PC-3 (cell line): ENCODE measurements around the gene RMDN2. TPM values are rescaled to one million over a fixed set of nuclear protein-coding genes. Genes with fewer than 3 reads are reported as not detected.

Experiments
- ATAC-seq: fragments of 200-7000 bp; cut with Tn5 transposase; 2 replicates; pipeline ENCODE4 v1.9.1; 2020; ENCODE audit warnings: mild to moderate bottlenecking, moderate library complexity
- BruUV-seq: library from RNA; stranded (reverse); fragments of 400-500 nt; replicated peaks from 2 replicates; lab custom pipeline; 2021; lab: Mats Ljungman, UMichigan
- CTCF ChIA-PET: fragments of 300-600 bp; sonication (Branson Sonifier 250); formaldehyde crosslinking; loops from one replicate; lab custom pipeline; 2022; ENCODE audit warnings: antibody characterized with exemption; lab: Charles Lee
- POLR2A ChIA-PET: fragments of 300-600 bp; sonication (Branson Sonifier 250); formaldehyde crosslinking; loops from one replicate; lab custom pipeline; 2022; ENCODE audit warnings: antibody characterized with exemption; ENCODE audit not compliant: unreplicated experiment; lab: Charles Lee
- DNase-seq: peaks from one replicate; pipeline ENCODE4 v3.0.0-alpha.2; 2015
- H2AFZ ChIP-seq: fragments of 300-600 bp; sonication (generic); 2 replicates; pipeline ENCODE4 v1.6.0; 2016; ENCODE audit warnings: antibody characterized with exemption, low read length
- H3F3A ChIP-seq: fragments of 300-600 bp; sonication (generic); one replicate; pipeline ENCODE4 v1.6.0; 2017; ENCODE audit warnings: antibody characterized with exemption, low read length, control low read depth, mild to moderate bottlenecking; ENCODE audit not compliant: unreplicated experiment
- H3K27ac ChIP-seq: fragments of 300-600 bp; sonication (generic); 2 replicates; pipeline ENCODE4 v1.5.1; 2016; ENCODE audit warnings: mild to moderate bottlenecking, low read length
- H3K27me3 ChIP-seq: fragments of 300-600 bp; sonication (generic); 2 replicates; pipeline ENCODE4 v1.6.1; 2016; ENCODE audit warnings: low read length, mixed read lengths
- H3K36me3 ChIP-seq: fragments of 300-600 bp; sonication (generic); 2 replicates; pipeline ENCODE4 v1.6.1; 2016; ENCODE audit warnings: low read depth, mixed run types, low read length, mixed read lengths
- H3K4me1 ChIP-seq: fragments of 300-600 bp; sonication (generic); 2 replicates; pipeline ENCODE4 v1.5.1; 2016; ENCODE audit warnings: low read length; ENCODE audit not compliant: insufficient read depth
- H3K4me2 ChIP-seq: fragments of 300-600 bp; sonication (generic); 2 replicates; pipeline ENCODE4 v1.6.0; 2016; ENCODE audit warnings: low read length
- H3K4me3 ChIP-seq: fragments of 300-600 bp; sonication (generic); 2 replicates; pipeline ENCODE4 v1.5.1; 2016; ENCODE audit warnings: mild to moderate bottlenecking, low read length, mixed read lengths
- H3K79me2 ChIP-seq: fragments of 300-600 bp; sonication (generic); 2 replicates; pipeline ENCODE4 v1.6.1; 2017; ENCODE audit warnings: low read length, mixed read lengths
- H3K9ac ChIP-seq: fragments of 300-600 bp; sonication (generic); 2 replicates; pipeline ENCODE4 v1.6.0; 2016; ENCODE audit warnings: mild to moderate bottlenecking, low read length
- H3K9me2 ChIP-seq: fragments of 300-600 bp; sonication (generic); replicated peaks from 2 replicates; pipeline ENCODE4 v1.6.1; 2016; ENCODE audit warnings: mixed run types, low read length, mixed read lengths
- H3K9me3 ChIP-seq: fragments of 300-600 bp; sonication (generic); 2 replicates; pipeline ENCODE4 v1.6.1; 2016; ENCODE audit warnings: low read length, mixed read lengths
- H4K20me1 ChIP-seq: fragments of 300-600 bp; sonication (generic); 2 replicates; pipeline ENCODE4 v1.6.1; 2016; ENCODE audit warnings: low read length, mixed read lengths
- EZH2 ChIP-seq: fragments of 300-600 bp; sonication (generic); IDR thresholded peaks from one replicate; pipeline ENCODE4 v1.6.1; 2017; ENCODE audit warnings: antibody characterized with exemption, mild to moderate bottlenecking, low read length; ENCODE audit not compliant: unreplicated experiment
- EZH2phosphoT487 ChIP-seq: fragments of 300-600 bp; sonication (generic); IDR thresholded peaks from 2 replicates; pipeline ENCODE4 v1.6.1; 2018; ENCODE audit warnings: mild to moderate bottlenecking, antibody characterized with exemption, low read length, borderline replicate concordance
- intact Hi-C: fragments of 100-400 bp; cut with micrococcal nuclease; formaldehyde crosslinking; loops from 2 replicates; pipeline ENCODE4 v1.9.0; 2023
- total RNA-seq: library from RNA; depleted of rRNA; stranded (reverse); fragments of >200 nt; gene quantifications from 2 replicates; pipeline ENCODE4 v1.2.3, GENCODE V29; 2014
- TF ChIP-seq, protein P1 (sequence below): fragments of 300-600 bp; sonication (generic); conservative IDR thresholded peaks from 2 replicates; pipeline ENCODE4 v1.5.1; 2017; ENCODE audit warnings: antibody characterized with exemption, low read depth, mild to moderate bottlenecking, low read length

RMDN2 gene
- total RNA-seq, 1 experiment from 2014 or later: 2.6 TPM

GRCh38 chr2:37904993-37905392, 20.1 kb upstream of the RMDN2 start:
- ATAC-seq: no peak
- CTCF ChIA-PET: no interaction called here
- no peak for TF ChIP-seq EZH2
- TF ChIP-seq EZH2phosphoT487: no peak
- TF ChIP-seq, protein P1, sequence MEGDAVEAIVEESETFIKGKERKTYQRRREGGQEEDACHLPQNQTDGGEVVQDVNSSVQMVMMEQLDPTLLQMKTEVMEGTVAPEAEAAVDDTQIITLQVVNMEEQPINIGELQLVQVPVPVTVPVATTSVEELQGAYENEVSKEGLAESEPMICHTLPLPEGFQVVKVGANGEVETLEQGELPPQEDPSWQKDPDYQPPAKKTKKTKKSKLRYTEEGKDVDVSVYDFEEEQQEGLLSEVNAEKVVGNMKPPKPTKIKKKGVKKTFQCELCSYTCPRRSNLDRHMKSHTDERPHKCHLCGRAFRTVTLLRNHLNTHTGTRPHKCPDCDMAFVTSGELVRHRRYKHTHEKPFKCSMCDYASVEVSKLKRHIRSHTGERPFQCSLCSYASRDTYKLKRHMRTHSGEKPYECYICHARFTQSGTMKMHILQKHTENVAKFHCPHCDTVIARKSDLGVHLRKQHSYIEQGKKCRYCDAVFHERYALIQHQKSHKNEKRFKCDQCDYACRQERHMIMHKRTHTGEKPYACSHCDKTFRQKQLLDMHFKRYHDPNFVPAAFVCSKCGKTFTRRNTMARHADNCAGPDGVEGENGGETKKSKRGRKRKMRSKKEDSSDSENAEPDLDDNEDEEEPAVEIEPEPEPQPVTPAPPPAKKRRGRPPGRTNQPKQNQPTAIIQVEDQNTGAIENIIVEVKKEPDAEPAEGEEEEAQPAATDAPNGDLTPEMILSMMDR: no peak

GRCh38 chr2:37906131-37906530, 19.0 kb upstream of the RMDN2 start:
- ATAC-seq (no peak), DNase-seq (no peak)
- Histone ChIP-seq H3K9me3 (no peaks in the 10 kb centered on the region), H3K79me2 (no peaks in the 10 kb centered on the region), H3K27ac (no peak overlapping the region), H3K9me2 (no peaks in the 10 kb centered on the region), H3F3A (no peaks in the 10 kb centered on the region), H3K4me1 (no peaks in the 10 kb centered on the region), H2AFZ (no peak overlapping the region), H4K20me1 (no peaks in the 10 kb centered on the region), H3K9ac (no peak overlapping the region), H3K27me3 (no peaks in the 10 kb centered on the region), H3K4me2 (no peak overlapping the region), H3K36me3 (no peaks in the 10 kb centered on the region), H3K4me3 (no peak overlapping the region)
- intact Hi-C loops: no loop called here
- ChIA-PET POLR2A (no interaction called here), CTCF (no interaction called here)
- TF ChIP-seq, protein P1: no peak
- TF ChIP-seq EZH2: no peak
- no peak for TF ChIP-seq EZH2phosphoT487
- no TSS peak for BruUV-seq

More at GRCh38 chr2:37904993-37905392, 20.1 kb upstream of the RMDN2 start:
- no peak overlapping the region for H2AFZ ChIP-seq
- no TSS peak for BruUV-seq
- H3K27me3 ChIP-seq: no peaks in the 10 kb centered on the region
- intact Hi-C loops: no loop called here
- H3K79me2 ChIP-seq: no peaks in the 10 kb centered on the region
- no peak overlapping the region for H3K4me3 ChIP-seq
- H3K9ac ChIP-seq: no peak overlapping the region
- no peak overlapping the region for H3K27ac ChIP-seq
- H3K4me2 ChIP-seq: no peak overlapping the region
- no peak for DNase-seq
- H3K36me3 ChIP-seq: no peaks in the 10 kb centered on the region
- H4K20me1 ChIP-seq: no peaks in the 10 kb centered on the region
- H3K9me3 ChIP-seq: no peaks in the 10 kb centered on the region
- H3F3A ChIP-seq: no peaks in the 10 kb centered on the region
- no peaks in the 10 kb centered on the region for H3K9me2 ChIP-seq
- no peaks in the 10 kb centered on the region for H3K4me1 ChIP-seq
- POLR2A ChIA-PET: no interaction called here

- no peak for DNase-seq
- no peaks in the 10 kb centered on the region for H3K9me3 ChIP-seq
- H3K4me2 ChIP-seq: no peak overlapping the region
- BruUV-seq: no TSS peak
- H3K4me3 ChIP-seq: no peak overlapping the region
- no peaks in the 10 kb centered on the region for H3K79me2 ChIP-seq
- H3K27me3 ChIP-seq: no peaks in the 10 kb centered on the region
- no peak overlapping the region for H2AFZ ChIP-seq
- no peaks in the 10 kb centered on the region for H3F3A ChIP-seq
- no peaks in the 10 kb centered on the region for H3K4me1 ChIP-seq
- ATAC-seq: no peak
- TF ChIP-seq EZH2phosphoT487 (no peak), EZH2 (no peak)
- TF ChIP-seq, protein P1: no peak
- intact Hi-C loops: no loop called here
- ChIA-PET CTCF (no interaction called here), POLR2A (no interaction called here)
- H3K9ac ChIP-seq: no peak overlapping the region
- H3K27ac ChIP-seq: no peak overlapping the region
- H3K9me2 ChIP-seq: no peaks in the 10 kb centered on the region
- H3K36me3 ChIP-seq: no peaks in the 10 kb centered on the region
- no peaks in the 10 kb centered on the region for H4K20me1 ChIP-seq
These were observed 17.4 kb upstream of the RMDN2 start for GRCh38 chr2:37907501-37908225.
